HepG2 (cell line): ENCODE data around the gene MSMP. TPM values are rescaled to one million over a fixed set of nuclear protein-coding genes. Genes with fewer than 3 reads are reported as not detected.

ENCODE experiments used
- CBX2 ChIP-seq, 2 experiments: fragments of 200-600 bp in 1 of 2; sonication (generic); formaldehyde crosslinking in 1 of 2; IDR thresholded peaks; 2 replicates each; pipeline versions ENCODE4 v1.7.0 to v1.8.1; 2018 to 2022; ENCODE audit warnings: low read depth in 2 of 2, low read length in 1 of 2, mild to moderate bottlenecking in 1 of 2, missing genetic modification reagents in 1 of 2
- EEA1 ChIP-seq: sonication (generic); formaldehyde crosslinking; IDR thresholded peaks from 2 replicates; pipeline ENCODE4 v1.5.1; 2020; ENCODE audit warnings: mild to moderate bottlenecking, missing genetic modification reagents, borderline replicate concordance
- HDAC6 ChIP-seq: fragments of 200-600 bp; sonication (generic); IDR thresholded peaks from 2 replicates; pipeline ENCODE4 v1.7.0; 2017; ENCODE audit warnings: mild to moderate bottlenecking, antibody characterized with exemption, low read length, low read depth
- HES4 ChIP-seq: sonication (generic); formaldehyde crosslinking; IDR thresholded peaks from 2 replicates; pipeline ENCODE4 v1.9.0; 2021; ENCODE audit warnings: mild to moderate bottlenecking, missing genetic modification reagents, borderline replicate concordance
- HMG20A ChIP-seq: IDR thresholded peaks from 2 replicates; pipeline ENCODE4 v1.6.1; 2016; ENCODE audit warnings: borderline replicate concordance
- NR2F6 ChIP-seq, 2 experiments: IDR thresholded peaks; 2 replicates each; pipeline ENCODE4 v1.6.1; 2016; ENCODE audit warnings: antibody characterized with exemption in 1 of 2, mild to moderate bottlenecking in 1 of 2
- PBX3 ChIP-seq: sonication (generic); formaldehyde crosslinking; IDR thresholded peaks from 2 replicates; pipeline ENCODE4 v1.8.1; 2023; ENCODE audit warnings: missing genetic modification reagents, inconsistent platforms, borderline replicate concordance
- SP4 ChIP-seq: sonication (generic); formaldehyde crosslinking; IDR thresholded peaks from 2 replicates; pipeline ENCODE4 v1.8.1; 2023; ENCODE audit warnings: mild to moderate bottlenecking, missing genetic modification reagents
- TBP ChIP-seq: sonication (generic); formaldehyde crosslinking; IDR thresholded peaks from 2 replicates; pipeline ENCODE4 v1.5.0; 2020; ENCODE audit warnings: missing genetic modification reagents
- TFDP2 ChIP-seq: sonication (generic); formaldehyde crosslinking; IDR thresholded peaks from 2 replicates; pipeline ENCODE4 v1.4.0; 2020; ENCODE audit warnings: missing genetic modification reagents
- ZBTB34 ChIP-seq: sonication (generic); formaldehyde crosslinking; IDR thresholded peaks from 2 replicates; pipeline ENCODE4 v1.8.0; 2022; ENCODE audit warnings: mild to moderate bottlenecking, missing genetic modification reagents
- ZNF138 ChIP-seq: sonication (generic); formaldehyde crosslinking; IDR thresholded peaks from 2 replicates; pipeline ENCODE4 v1.5.0; 2020; ENCODE audit warnings: mild to moderate bottlenecking, low read depth, missing genetic modification reagents
- ZNF24 ChIP-seq: fragments of 450-650 bp; IDR thresholded peaks from 2 replicates; pipeline ENCODE4 v1.6.1; 2017; ENCODE audit warnings: antibody characterized with exemption, mild to moderate bottlenecking
- ZNF616 ChIP-seq: sonication (generic); formaldehyde crosslinking; IDR thresholded peaks from 2 replicates; pipeline ENCODE4 v1.5.0; 2020; ENCODE audit warnings: low read depth, mild to moderate bottlenecking, missing genetic modification reagents
- polyA plus RNA-seq, 8 experiments: library from polyadenylated mRNA; depleted of rRNA in 3 of 8; stranded (reverse) in 7 of 8; unstranded in 1 of 8; fragments of >200 nt; fragmentation: Illumina TruSeq in 4 of 8; extraction: Trizol in 4 of 8; gene quantifications; 2 replicates each; pipeline versions ENCODE4 v1.2.1 to v1.2.3, GENCODE V29; 2011 to 2016; ENCODE audit warnings: low read depth in 4 of 8, missing spikeins in 1 of 8, mixed read lengths in 1 of 8; ENCODE audit not compliant: insufficient read depth in 1 of 8
- total RNA-seq, 5 experiments: library from RNA; depleted of rRNA; stranded (reverse); fragments of >200 nt; fragmentation: Illumina TruSeq; extraction: Trizol; gene quantifications; 2 replicates each; pipeline ENCODE4 v1.2.3, GENCODE V29; 2016; ENCODE audit warnings: low read depth in 1 of 5
- TF ChIP-seq, protein P1 (sequence below): sonication (generic); formaldehyde crosslinking; IDR thresholded peaks from 2 replicates; pipeline ENCODE4 v1.8.0; 2022; ENCODE audit warnings: mild to moderate bottlenecking, missing genetic modification reagents; ENCODE audit not compliant: insufficient replicate concordance
- TF ChIP-seq, protein P2 (sequence below): sonication (generic); formaldehyde crosslinking; IDR thresholded peaks from 2 replicates; pipeline ENCODE4 v1.4.0; 2020; ENCODE audit warnings: missing genetic modification reagents
- TF ChIP-seq, protein P3 (sequence below): sonication (generic); formaldehyde crosslinking; IDR thresholded peaks from 2 replicates; pipeline ENCODE4 v1.4.0; 2020; ENCODE audit warnings: missing genetic modification reagents, borderline replicate concordance
- TF ChIP-seq, protein P4 (sequence below): sonication (generic); formaldehyde crosslinking; IDR thresholded peaks from 2 replicates; pipeline ENCODE4; 2020; ENCODE audit warnings: missing genetic modification reagents, mild to moderate bottlenecking, borderline replicate concordance

MSMP gene
- total and polyA plus RNA-seq, 2 of the 13 experiments (the other 11 are each of a cell fraction or from before 2014, with no cell fraction given): 0.24 to 0.46 TPM

DNA sequence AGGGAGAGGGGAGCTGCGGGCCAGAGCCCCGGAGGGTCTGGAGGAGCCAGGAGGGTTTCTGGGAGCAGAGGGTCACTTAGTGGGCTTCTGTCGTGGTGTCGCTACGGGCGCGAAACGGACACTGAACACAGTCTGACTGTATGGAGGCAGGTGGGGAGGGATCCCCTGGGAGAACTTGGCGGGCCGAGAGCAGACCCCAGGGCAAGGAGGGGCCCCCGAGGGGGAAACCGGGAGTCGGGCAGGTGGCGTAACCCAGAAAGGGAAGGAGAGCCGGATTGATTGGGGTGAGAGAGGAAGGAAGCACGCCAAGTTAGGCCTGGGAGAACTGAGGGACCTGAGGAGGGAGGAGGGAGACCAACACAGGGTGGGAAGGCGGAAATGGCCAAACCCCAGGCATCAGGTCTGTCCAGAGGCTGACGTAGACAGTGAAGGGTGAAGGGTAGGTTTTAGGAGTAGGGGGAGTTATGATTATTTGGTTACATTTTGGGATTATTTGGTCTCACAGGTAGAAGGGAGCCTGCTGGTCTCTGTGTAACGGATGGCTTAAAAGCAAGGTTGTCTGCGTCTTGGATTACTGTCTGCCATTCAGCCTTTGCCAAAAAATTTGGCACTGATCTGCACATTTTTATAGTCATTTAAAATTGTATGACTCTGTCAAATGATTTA, 3.3 kb upstream of the MSMP start (continued):
- TF ChIP-seq, protein P1, sequence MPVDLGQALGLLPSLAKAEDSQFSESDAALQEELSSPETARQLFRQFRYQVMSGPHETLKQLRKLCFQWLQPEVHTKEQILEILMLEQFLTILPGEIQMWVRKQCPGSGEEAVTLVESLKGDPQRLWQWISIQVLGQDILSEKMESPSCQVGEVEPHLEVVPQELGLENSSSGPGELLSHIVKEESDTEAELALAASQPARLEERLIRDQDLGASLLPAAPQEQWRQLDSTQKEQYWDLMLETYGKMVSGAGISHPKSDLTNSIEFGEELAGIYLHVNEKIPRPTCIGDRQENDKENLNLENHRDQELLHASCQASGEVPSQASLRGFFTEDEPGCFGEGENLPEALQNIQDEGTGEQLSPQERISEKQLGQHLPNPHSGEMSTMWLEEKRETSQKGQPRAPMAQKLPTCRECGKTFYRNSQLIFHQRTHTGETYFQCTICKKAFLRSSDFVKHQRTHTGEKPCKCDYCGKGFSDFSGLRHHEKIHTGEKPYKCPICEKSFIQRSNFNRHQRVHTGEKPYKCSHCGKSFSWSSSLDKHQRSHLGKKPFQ (CRISPR knock-in tag): no peak
- no peak for TF ChIP-seq HMG20A
- no peak for TF ChIP-seq HES4 (CRISPR knock-in tag)
- TF ChIP-seq CBX2 (IDR thresholded peaks at IDR 0.05; ENCODE audit: low read depth, low read length): no peak
- TF ChIP-seq CBX2 (CRISPR knock-in tag; IDR thresholded peaks at IDR 0.05; ENCODE audit: low read depth): no peak
- TF ChIP-seq, protein P2, sequence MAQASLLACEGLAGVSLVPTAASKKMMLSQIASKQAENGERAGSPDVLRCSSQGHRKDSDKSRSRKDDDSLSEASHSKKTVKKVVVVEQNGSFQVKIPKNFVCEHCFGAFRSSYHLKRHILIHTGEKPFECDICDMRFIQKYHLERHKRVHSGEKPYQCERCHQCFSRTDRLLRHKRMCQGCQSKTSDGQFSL (CRISPR knock-in tag): no peak; the same call in 1 of the 2 replicates
- TF ChIP-seq, protein P3, sequence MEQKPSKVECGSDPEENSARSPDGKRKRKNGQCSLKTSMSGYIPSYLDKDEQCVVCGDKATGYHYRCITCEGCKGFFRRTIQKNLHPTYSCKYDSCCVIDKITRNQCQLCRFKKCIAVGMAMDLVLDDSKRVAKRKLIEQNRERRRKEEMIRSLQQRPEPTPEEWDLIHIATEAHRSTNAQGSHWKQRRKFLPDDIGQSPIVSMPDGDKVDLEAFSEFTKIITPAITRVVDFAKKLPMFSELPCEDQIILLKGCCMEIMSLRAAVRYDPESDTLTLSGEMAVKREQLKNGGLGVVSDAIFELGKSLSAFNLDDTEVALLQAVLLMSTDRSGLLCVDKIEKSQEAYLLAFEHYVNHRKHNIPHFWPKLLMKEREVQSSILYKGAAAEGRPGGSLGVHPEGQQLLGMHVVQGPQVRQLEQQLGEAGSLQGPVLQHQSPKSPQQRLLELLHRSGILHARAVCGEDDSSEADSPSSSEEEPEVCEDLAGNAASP (CRISPR knock-in tag): no peak
- TF ChIP-seq ZNF616 (CRISPR knock-in tag): 0 out of 2 replicates have a peak, but pooled peaks have one; percentile 2
- TF ChIP-seq, protein P4, sequence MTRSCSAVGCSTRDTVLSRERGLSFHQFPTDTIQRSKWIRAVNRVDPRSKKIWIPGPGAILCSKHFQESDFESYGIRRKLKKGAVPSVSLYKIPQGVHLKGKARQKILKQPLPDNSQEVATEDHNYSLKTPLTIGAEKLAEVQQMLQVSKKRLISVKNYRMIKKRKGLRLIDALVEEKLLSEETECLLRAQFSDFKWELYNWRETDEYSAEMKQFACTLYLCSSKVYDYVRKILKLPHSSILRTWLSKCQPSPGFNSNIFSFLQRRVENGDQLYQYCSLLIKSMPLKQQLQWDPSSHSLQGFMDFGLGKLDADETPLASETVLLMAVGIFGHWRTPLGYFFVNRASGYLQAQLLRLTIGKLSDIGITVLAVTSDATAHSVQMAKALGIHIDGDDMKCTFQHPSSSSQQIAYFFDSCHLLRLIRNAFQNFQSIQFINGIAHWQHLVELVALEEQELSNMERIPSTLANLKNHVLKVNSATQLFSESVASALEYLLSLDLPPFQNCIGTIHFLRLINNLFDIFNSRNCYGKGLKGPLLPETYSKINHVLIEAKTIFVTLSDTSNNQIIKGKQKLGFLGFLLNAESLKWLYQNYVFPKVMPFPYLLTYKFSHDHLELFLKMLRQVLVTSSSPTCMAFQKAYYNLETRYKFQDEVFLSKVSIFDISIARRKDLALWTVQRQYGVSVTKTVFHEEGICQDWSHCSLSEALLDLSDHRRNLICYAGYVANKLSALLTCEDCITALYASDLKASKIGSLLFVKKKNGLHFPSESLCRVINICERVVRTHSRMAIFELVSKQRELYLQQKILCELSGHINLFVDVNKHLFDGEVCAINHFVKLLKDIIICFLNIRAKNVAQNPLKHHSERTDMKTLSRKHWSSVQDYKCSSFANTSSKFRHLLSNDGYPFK: no peak
- no peak; the same call in 1 of the 2 replicates for TF ChIP-seq TFDP2 (CRISPR knock-in tag)
- TF ChIP-seq HDAC6: no peak
- no peak for TF ChIP-seq SP4 (CRISPR knock-in tag)
- no peak for TF ChIP-seq PBX3 (CRISPR knock-in tag)
- TF ChIP-seq ZNF24: no peak
- TF ChIP-seq TBP (CRISPR knock-in tag): no peak
- no peak for TF ChIP-seq NR2F6 (IDR thresholded peaks at IDR 0.05)
- no peak for TF ChIP-seq NR2F6 (CRISPR knock-in tag; IDR thresholded peaks at IDR 0.05)
- no peak for TF ChIP-seq ZBTB34 (CRISPR knock-in tag)
- TF ChIP-seq ZNF138 (CRISPR knock-in tag): no peak
- TF ChIP-seq EEA1: no peak
